H9 (cell line): Measurements from ENCODE around the gene CSDE1. TPM values are rescaled to one million over a fixed set of nuclear protein-coding genes. Genes with fewer than 3 reads are reported as not detected.

Source experiments
- DNase-seq: peaks from one replicate; pipeline ENCODE4 v3.0.0-alpha.2; 2017
- H2AFZ ChIP-seq: one replicate; pipeline ENCODE4 v1.6.1; 2013; ENCODE audit warnings: mild to moderate bottlenecking, low read length, control low read depth, moderate library complexity
- H2AK5ac ChIP-seq: 2 replicates; pipeline ENCODE4 v1.6.1; 2013; ENCODE audit warnings: low read length, control low read depth, mixed read lengths; ENCODE audit not compliant: insufficient read length
- H2BK120ac ChIP-seq: one replicate; pipeline ENCODE4 v1.6.1; 2013; ENCODE audit warnings: low read depth, mild to moderate bottlenecking, low read length, control low read depth, inconsistent platforms; ENCODE audit not compliant: poor library complexity, severe bottlenecking
- H2BK12ac ChIP-seq: 2 replicates; pipeline ENCODE4 v1.6.1; 2013; ENCODE audit warnings: low read length, control low read depth, mixed read lengths, low read depth; ENCODE audit not compliant: insufficient read length
- H2BK15ac ChIP-seq: 2 replicates; pipeline ENCODE4 v1.6.1; 2013; ENCODE audit warnings: low read depth, low read length, control low read depth
- H2BK20ac ChIP-seq: one replicate; pipeline ENCODE4 v1.6.1; 2013; ENCODE audit warnings: low read depth, mild to moderate bottlenecking, low read length, control low read depth, inconsistent platforms; ENCODE audit not compliant: poor library complexity, severe bottlenecking
- H2BK5ac ChIP-seq: 2 replicates; pipeline ENCODE4 v1.6.1; 2013; ENCODE audit warnings: low read length, control low read depth, mixed read lengths; ENCODE audit not compliant: insufficient read length
- H3K14ac ChIP-seq: 2 replicates; pipeline ENCODE4 v1.6.1; 2013; ENCODE audit warnings: low read length, control low read depth; ENCODE audit not compliant: insufficient read depth
- H3K18ac ChIP-seq: 2 replicates; pipeline ENCODE4 v1.6.1; 2013; ENCODE audit warnings: low read depth, mild to moderate bottlenecking, mixed read lengths, low read length, control low read depth; ENCODE audit not compliant: insufficient read length
- H3K23ac ChIP-seq: 2 replicates; pipeline ENCODE4 v1.6.1; 2013; ENCODE audit warnings: low read length, control low read depth, mixed read lengths, low read depth; ENCODE audit not compliant: insufficient read length
- H3K23me2 ChIP-seq: 2 replicates; pipeline ENCODE4 v1.6.1; 2013; ENCODE audit warnings: low read depth, mild to moderate bottlenecking, mixed read lengths, low read length, control low read depth; ENCODE audit not compliant: insufficient read length, poor library complexity, severe bottlenecking
- H3K27ac ChIP-seq: 2 replicates; pipeline ENCODE4 v1.5.1; 2013; ENCODE audit warnings: low read length, control low read depth, mixed read lengths, low read depth; ENCODE audit not compliant: insufficient read length
- H3K27me3 ChIP-seq: 2 replicates; pipeline ENCODE4 v1.6.1; 2013; ENCODE audit warnings: low read length, control low read depth, inconsistent platforms; ENCODE audit not compliant: insufficient read depth
- H3K4ac ChIP-seq: 2 replicates; pipeline ENCODE4 v1.6.1; 2013; ENCODE audit warnings: low read depth, mild to moderate bottlenecking, control low read depth, inconsistent platforms, low read length, moderate library complexity
- H3K4me1 ChIP-seq: 2 replicates; pipeline ENCODE4 v1.6.1; 2013; ENCODE audit warnings: low read length, control low read depth, inconsistent platforms; ENCODE audit not compliant: insufficient read depth
- H3K4me2 ChIP-seq: 2 replicates; pipeline ENCODE4 v1.6.1; 2013; ENCODE audit warnings: low read length, control low read depth, mixed read lengths; ENCODE audit not compliant: insufficient read length, insufficient read depth
- H3K56ac ChIP-seq: 2 replicates; pipeline ENCODE4 v1.6.1; 2013; ENCODE audit warnings: low read depth, mild to moderate bottlenecking, mixed read lengths, low read length, control low read depth; ENCODE audit not compliant: insufficient read length
- H3K79me1 ChIP-seq: 2 replicates; pipeline ENCODE4 v1.6.1; 2013; ENCODE audit warnings: low read depth, mild to moderate bottlenecking, moderate library complexity, low read length, control low read depth, inconsistent platforms; ENCODE audit not compliant: insufficient read depth, poor library complexity, severe bottlenecking
- H3K79me2 ChIP-seq: 2 replicates; pipeline ENCODE4 v1.6.1; 2013; ENCODE audit warnings: low read length, control low read depth, inconsistent platforms; ENCODE audit not compliant: insufficient read depth
- H3K9ac ChIP-seq: 2 replicates; pipeline ENCODE4 v1.6.1; 2013; ENCODE audit warnings: low read length, control low read depth, mixed read lengths; ENCODE audit not compliant: insufficient read length; ENCODE audit errors: extremely low read depth
- H3K9me3 ChIP-seq: one replicate; pipeline ENCODE4 v1.6.1; 2013; ENCODE audit warnings: low read depth, low read length, inconsistent platforms; ENCODE audit not compliant: control insufficient read depth
- H3T11ph ChIP-seq: one replicate; pipeline ENCODE4 v1.6.1; 2013; ENCODE audit warnings: mild to moderate bottlenecking, low read length, control low read depth, inconsistent platforms
- H4K20me1 ChIP-seq: one replicate; pipeline ENCODE4 v1.6.1; 2013; ENCODE audit not compliant: control insufficient read depth, insufficient read length, insufficient read depth
- H4K5ac ChIP-seq: 2 replicates; pipeline ENCODE4 v1.6.1; 2013; ENCODE audit warnings: low read depth, mild to moderate bottlenecking, mixed read lengths, low read length, control low read depth; ENCODE audit not compliant: insufficient read length
- H4K8ac ChIP-seq: replicated peaks from 2 replicates; pipeline ENCODE4 v1.6.1; 2013; ENCODE audit warnings: low read length, control low read depth, mixed read lengths, low read depth; ENCODE audit not compliant: insufficient read length
- H4K91ac ChIP-seq: 2 replicates; pipeline ENCODE4 v1.6.1; 2013; ENCODE audit warnings: low read depth, mild to moderate bottlenecking, moderate library complexity, mixed read lengths, low read length, control low read depth; ENCODE audit not compliant: insufficient read length
- H3K27ac Mint-ChIP-seq, 3 experiments: 2 replicates in 2 of 3; 3 replicates in 1 of 3; pipeline ENCODE4 v1.8.0; 2020 to 2021; ENCODE audit warnings: mixed read lengths in 3 of 3, mild to moderate bottlenecking in 1 of 3, moderate library complexity in 1 of 3
- H3K27me3 Mint-ChIP-seq: 2 replicates; pipeline ENCODE4 v1.8.0; 2021; ENCODE audit warnings: low read depth, mild to moderate bottlenecking, moderate library complexity, mixed read lengths
- H3K36me3 Mint-ChIP-seq, 3 experiments: 2 replicates in 2 of 3; 3 replicates in 1 of 3; pipeline ENCODE4 v1.8.0; 2020 to 2021; ENCODE audit warnings: low read depth in 3 of 3, mixed read lengths in 3 of 3; ENCODE audit not compliant: insufficient read depth in 1 of 3
- H3K4me1 Mint-ChIP-seq, 2 experiments: 2 replicates each; pipeline ENCODE4 v1.8.0; 2020; ENCODE audit warnings: mixed read lengths in 2 of 2
- H3K4me3 Mint-ChIP-seq, 2 experiments: 2 replicates in 1 of 2; 3 replicates in 1 of 2; pipeline ENCODE4 v1.8.0; 2020 to 2021; ENCODE audit warnings: mild to moderate bottlenecking in 2 of 2, mixed read lengths in 2 of 2, moderate library complexity in 1 of 2
- H3K9me3 Mint-ChIP-seq, 2 experiments: 2 replicates in 1 of 2; 3 replicates in 1 of 2; pipeline ENCODE4 v1.8.0; 2020; ENCODE audit warnings: mild to moderate bottlenecking in 2 of 2, mixed read lengths in 2 of 2, moderate library complexity in 1 of 2
- CTCF ChIP-seq: fragments of 200-600 bp; sonication (generic); conservative IDR thresholded peaks from 3 replicates; pipeline ENCODE4 v1.8.0; 2021; ENCODE audit warnings: antibody characterized with exemption, mild to moderate bottlenecking
- WGBS: extraction: QIAGEN DNeasy Blood & Tissue Kit; methylation state at CpG from one replicate; pipeline ENCODE4 v1.1.7; 2013; ENCODE audit warnings: missing lambda C conversion rate, low lambda C conversion rate, mixed read lengths; ENCODE audit not compliant: insufficient read length; ENCODE audit errors: extremely low coverage; 5-methylcytosine and 5-hydroxymethylcytosine counted together
- total RNA-seq: library from RNA; stranded (reverse); gene quantifications from 2 replicates; pipeline ENCODE4 v1.2.1, GENCODE V29; 2021

CSDE1 gene
- total RNA-seq, 1 experiment from 2014 or later: 645 TPM

- no peak overlapping the region for H3T11ph ChIP-seq
- no peak overlapping the region for H3K56ac ChIP-seq
- H4K20me1 ChIP-seq: no peaks in the 10 kb centered on the region
- no peak overlapping the region for H3K18ac ChIP-seq
- no peak overlapping the region for H3K9ac ChIP-seq
- H3K4me3 Mint-ChIP-seq: no peak overlapping the region
- no peaks in the 10 kb centered on the region for H3K79me1 ChIP-seq
- H3K27ac ChIP-seq: no peak overlapping the region
- no peaks in the 10 kb centered on the region for H3K23me2 ChIP-seq
- no peak overlapping the region for H3K23ac ChIP-seq
- no peak for TF ChIP-seq CTCF
- no peak overlapping the region for H2BK120ac ChIP-seq
- H2BK12ac ChIP-seq: no peak overlapping the region
- no peaks in the 10 kb centered on the region for H3K27me3 ChIP-seq
- no peaks in the 10 kb centered on the region for H3K4me1 Mint-ChIP-seq
- no peak overlapping the region for H2AK5ac ChIP-seq
- no peak overlapping the region for H3K4ac ChIP-seq
- H3K4me2 ChIP-seq: no peak overlapping the region
- no peaks in the 10 kb centered on the region for H3K4me1 ChIP-seq
- no peak overlapping the region for H4K5ac ChIP-seq
- no peaks in the 10 kb centered on the region for H3K36me3 Mint-ChIP-seq
- no peaks in the 10 kb centered on the region for H3K9me3 ChIP-seq
- no peaks in the 10 kb centered on the region for H3K79me2 ChIP-seq
- no peak overlapping the region for H4K8ac ChIP-seq
- H3K27me3 Mint-ChIP-seq: peaks cover 19% of the 10 kb centered on the region
- no peak for DNase-seq
- no CpG with 5 or more reads among the region's 1 CpG for WGBS
- H3K27ac Mint-ChIP-seq: no peak overlapping the region
- no peak overlapping the region for H3K14ac ChIP-seq
- H3K9me3 Mint-ChIP-seq: no peaks in the 10 kb centered on the region
- H2AFZ ChIP-seq: no peak overlapping the region
- no peak overlapping the region for H2BK20ac ChIP-seq
- H4K91ac ChIP-seq: no peak overlapping the region
- H2BK5ac ChIP-seq: no peak overlapping the region
- H2BK15ac ChIP-seq: no peak overlapping the region
Observed at GRCh38 chr1:114690148-114690547, 67.6 kb downstream of the CSDE1 start.
